Lower leg skin (tissue), 3 donors: Measurements from ENCODE around the gene NUTM1.

Experiments
- POLR2A ChIP-seq, 2 donors: fragments of 450-650 bp; IDR thresholded peaks; one replicate each; pipeline ENCODE4 v1.6.1; 2016 to 2017; ENCODE audit warnings: antibody characterized with exemption in 2 of 2, mild to moderate bottlenecking in 1 of 2, moderate library complexity in 1 of 2
- TF ChIP-seq, protein P1 (sequence below), 3 donors: fragments of 450-650 bp; IDR thresholded peaks; one replicate each; pipeline ENCODE4 v1.5.1; 2016; ENCODE audit warnings: antibody characterized with exemption in 3 of 3, mild to moderate bottlenecking in 3 of 3, moderate library complexity in 2 of 3

DNA sequence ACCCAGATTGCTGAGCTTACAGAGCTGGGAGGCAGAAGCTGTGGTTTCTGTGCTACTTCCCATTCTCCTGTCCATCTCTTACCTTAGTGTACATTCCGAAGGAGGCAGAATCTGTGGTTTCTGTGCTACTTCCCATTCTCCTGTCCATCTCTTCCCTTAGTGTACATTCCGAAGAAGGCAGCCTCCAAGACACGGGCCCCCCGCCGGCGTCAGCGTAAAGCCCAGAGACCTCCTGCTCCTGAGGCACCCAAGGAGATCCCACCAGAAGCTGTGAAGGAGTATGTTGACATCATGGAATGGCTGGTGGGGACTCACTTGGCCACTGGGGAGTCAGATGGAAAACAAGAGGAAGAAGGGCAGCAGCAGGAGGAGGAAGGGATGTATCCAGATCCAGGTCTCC, 11.2 kb downstream of the NUTM1 start:
- TF ChIP-seq, protein P1, sequence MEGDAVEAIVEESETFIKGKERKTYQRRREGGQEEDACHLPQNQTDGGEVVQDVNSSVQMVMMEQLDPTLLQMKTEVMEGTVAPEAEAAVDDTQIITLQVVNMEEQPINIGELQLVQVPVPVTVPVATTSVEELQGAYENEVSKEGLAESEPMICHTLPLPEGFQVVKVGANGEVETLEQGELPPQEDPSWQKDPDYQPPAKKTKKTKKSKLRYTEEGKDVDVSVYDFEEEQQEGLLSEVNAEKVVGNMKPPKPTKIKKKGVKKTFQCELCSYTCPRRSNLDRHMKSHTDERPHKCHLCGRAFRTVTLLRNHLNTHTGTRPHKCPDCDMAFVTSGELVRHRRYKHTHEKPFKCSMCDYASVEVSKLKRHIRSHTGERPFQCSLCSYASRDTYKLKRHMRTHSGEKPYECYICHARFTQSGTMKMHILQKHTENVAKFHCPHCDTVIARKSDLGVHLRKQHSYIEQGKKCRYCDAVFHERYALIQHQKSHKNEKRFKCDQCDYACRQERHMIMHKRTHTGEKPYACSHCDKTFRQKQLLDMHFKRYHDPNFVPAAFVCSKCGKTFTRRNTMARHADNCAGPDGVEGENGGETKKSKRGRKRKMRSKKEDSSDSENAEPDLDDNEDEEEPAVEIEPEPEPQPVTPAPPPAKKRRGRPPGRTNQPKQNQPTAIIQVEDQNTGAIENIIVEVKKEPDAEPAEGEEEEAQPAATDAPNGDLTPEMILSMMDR (IDR thresholded peaks at IDR 0.05), result no peak
- TF ChIP-seq POLR2A (IDR thresholded peaks at IDR 0.05), result no peak
